IPS-18a (cell line): Measurements from ENCODE around the gene SLC7A4.

Experiments used
- H3K27ac ChIP-seq: one replicate; pipeline ENCODE4 v1.5.1; 2013; ENCODE audit warnings: low read length
- H3K27me3 ChIP-seq: one replicate; pipeline ENCODE4 v1.6.1; 2013; ENCODE audit warnings: mild to moderate bottlenecking, low read length; ENCODE audit not compliant: control insufficient read depth, insufficient read depth
- H3K36me3 ChIP-seq: one replicate; pipeline ENCODE4 v1.6.1; 2013; ENCODE audit warnings: low read depth, low read length; ENCODE audit not compliant: control insufficient read depth
- H3K4me1 ChIP-seq: one replicate; pipeline ENCODE4 v1.6.1; 2013; ENCODE audit warnings: low read depth, low read length; ENCODE audit not compliant: control insufficient read depth
- H3K4me3 ChIP-seq: one replicate; pipeline ENCODE4 v1.5.1; 2013; ENCODE audit warnings: low read length
- H3K9ac ChIP-seq: one replicate; pipeline ENCODE4 v1.6.1; 2013; ENCODE audit warnings: mild to moderate bottlenecking, low read length, moderate library complexity
- H3K9me3 ChIP-seq: one replicate; pipeline ENCODE4 v1.6.1; 2013; ENCODE audit warnings: low read depth, low read length; ENCODE audit not compliant: control insufficient read depth

The SLC7A4 gene

DNA sequence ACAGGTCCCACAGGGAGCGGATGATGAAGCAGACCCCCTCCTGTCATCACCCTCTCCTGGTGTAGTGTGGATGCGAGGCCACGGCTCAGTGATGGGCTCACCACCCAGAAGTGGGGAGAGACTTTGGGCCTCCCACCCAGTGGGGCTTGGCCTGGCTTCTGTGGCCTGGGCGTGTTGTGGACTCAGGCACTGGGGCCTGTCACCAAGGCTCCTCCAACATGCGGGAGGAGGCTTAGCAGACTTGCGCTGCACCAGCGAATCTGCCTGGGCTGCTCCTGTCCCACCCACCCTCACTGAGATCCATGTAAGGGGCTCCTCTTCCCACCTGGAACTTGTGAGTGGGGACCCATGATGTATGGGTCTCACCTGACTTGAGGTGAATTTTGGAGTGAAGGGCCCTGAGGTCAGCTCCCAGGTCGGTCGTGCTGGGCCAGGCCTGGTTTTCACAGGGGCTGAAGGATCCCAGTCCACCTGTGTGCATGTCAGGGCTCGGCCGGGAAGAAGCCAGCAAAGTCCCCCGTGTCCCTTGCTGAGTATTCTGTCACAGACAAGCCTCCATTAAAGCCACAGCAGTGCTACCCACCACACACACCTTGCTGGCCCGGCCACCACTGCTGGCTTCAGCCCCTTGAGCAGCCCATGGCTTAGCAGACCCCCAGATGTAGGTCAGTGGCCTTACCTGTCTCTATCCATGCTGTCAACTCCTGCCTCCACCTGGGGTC is 34.7 kb downstream of the SLC7A4 start:
- Histone ChIP-seq H3K9me3 (no peaks in the 10 kb centered on the region), H3K4me1 (peaks cover 7% of the 10 kb centered on the region), H3K27ac (no peak overlapping the region), H3K9ac (no peak overlapping the region), H3K36me3 (peaks cover 6% of the 10 kb centered on the region), H3K27me3 (no peaks in the 10 kb centered on the region), H3K4me3 (no peak overlapping the region)

DNA sequence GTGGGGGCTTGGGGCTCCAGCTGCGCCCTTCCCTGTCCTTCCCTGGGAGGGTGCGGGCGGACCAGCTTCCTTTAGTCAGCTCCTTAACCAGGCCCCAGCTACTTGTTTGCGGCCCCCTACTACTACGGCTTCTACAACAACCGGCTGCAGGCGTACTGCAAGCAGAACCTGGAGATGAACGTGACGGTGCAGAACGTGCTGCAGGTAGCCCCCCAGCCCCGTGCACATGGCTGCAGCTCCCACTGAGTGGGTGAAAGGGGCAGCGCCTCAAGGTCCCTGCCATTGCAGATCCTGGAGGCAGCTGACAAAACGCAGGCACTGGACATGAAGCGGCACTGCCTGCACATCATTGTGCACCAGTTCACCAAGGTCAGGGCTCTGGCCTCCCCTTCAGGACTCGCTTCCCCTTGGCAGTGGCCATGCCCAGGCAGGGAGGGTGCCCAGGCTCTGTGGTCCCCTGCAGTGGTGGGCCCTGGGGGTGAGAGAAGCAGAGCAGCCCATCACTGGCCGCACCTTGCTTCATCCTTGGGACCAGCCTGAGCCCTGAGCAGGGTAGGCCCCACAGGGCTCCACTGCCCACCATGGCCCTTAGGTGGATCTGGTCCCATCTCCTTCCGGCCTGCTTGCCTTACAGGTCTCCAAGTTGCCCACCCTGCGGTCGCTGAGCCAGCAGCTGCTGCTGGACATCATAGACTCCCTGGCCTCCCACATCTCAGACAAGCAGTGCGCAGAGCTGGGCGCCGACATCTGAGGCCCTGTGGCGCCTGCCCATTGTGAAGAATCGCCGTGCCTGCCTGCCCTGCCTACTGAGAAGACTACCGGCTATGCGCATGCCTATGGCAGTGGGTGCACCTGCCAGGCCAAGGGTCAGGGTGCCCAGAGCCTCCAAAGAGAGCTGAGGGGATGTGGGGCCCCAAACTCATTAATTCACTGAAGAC is 35.5 kb downstream of the SLC7A4 start:
- Histone ChIP-seq H3K9me3 (no peaks in the 10 kb centered on the region), H3K27me3 (no peaks in the 10 kb centered on the region), H3K4me3 (no peak overlapping the region), H3K27ac (no peak overlapping the region), H3K9ac (no peak overlapping the region), H3K36me3 (peaks cover 6% of the 10 kb centered on the region), H3K4me1 (peaks cover 7% of the 10 kb centered on the region)

DNA sequence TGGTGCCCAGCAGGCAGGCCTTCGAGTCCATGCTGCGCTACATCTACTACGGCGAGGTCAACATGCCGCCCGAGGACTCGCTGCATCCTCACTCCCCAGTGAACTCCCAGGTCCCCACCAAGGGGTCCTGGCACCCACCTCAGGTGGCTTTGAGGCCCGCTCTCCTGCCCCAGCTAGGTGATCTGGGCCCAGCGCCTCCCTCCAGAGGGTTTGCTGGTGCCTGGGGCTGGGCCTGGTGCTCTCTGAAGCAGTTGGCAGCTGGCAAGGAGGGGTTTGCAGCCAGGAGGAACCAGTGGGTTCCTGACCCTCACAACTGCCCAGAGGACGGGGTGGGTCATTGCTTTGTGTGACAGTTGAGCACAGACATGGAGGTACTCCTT is 36.3 kb downstream of the SLC7A4 start:
- H3K4me1 ChIP-seq, result peaks cover 7% of the 10 kb centered on the region
- peaks cover 6% of the 10 kb centered on the region for H3K36me3 ChIP-seq
- H3K9ac ChIP-seq, result no peak overlapping the region
- H3K27me3 ChIP-seq, result no peaks in the 10 kb centered on the region
- H3K27ac ChIP-seq, result no peak overlapping the region
- no peaks in the 10 kb centered on the region for H3K9me3 ChIP-seq
- no peak overlapping the region for H3K4me3 ChIP-seq

GRCh38 chr22:20995329-20996030 is 36.9 kb downstream of the SLC7A4 start:
- Histone ChIP-seq H3K9ac (no peak overlapping the region), H3K4me1 (peaks cover 1% of the 10 kb centered on the region), H3K9me3 (no peaks in the 10 kb centered on the region), H3K27me3 (no peaks in the 10 kb centered on the region), H3K36me3 (peaks cover 6% of the 10 kb centered on the region), H3K27ac (no peak overlapping the region), H3K4me3 (no peak overlapping the region)

DNA sequence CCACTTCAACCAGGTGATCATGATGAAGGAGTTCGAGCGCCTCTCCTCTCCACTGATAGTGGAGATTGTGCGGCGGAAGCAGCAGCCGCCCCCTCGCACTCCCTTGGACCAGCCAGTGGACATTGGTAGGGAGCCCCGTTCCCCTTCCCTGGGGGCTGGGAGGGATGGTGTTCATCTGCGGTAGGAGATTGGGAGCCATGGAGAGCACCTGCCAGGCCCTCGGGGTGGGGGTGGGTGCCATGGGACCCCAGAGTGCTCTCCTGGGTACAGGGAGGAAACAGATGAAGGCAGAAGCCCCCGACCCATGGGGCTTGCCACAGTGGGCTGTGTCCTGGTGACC is 37.5 kb downstream of the SLC7A4 start:
- Histone ChIP-seq H3K9ac (no peak overlapping the region), H3K27ac (no peak overlapping the region), H3K36me3 (peaks cover 6% of the 10 kb centered on the region), H3K27me3 (no peaks in the 10 kb centered on the region), H3K4me1 (no peaks in the 10 kb centered on the region), H3K4me3 (no peak overlapping the region), H3K9me3 (no peaks in the 10 kb centered on the region)

GRCh38 chr22:20994128-20994901 is 38.0 kb downstream of the SLC7A4 start:
- Histone ChIP-seq H3K27me3 (no peaks in the 10 kb centered on the region), H3K27ac (no peak overlapping the region), H3K36me3 (peaks cover 3% of the 10 kb centered on the region), H3K9me3 (no peaks in the 10 kb centered on the region), H3K4me3 (no peak overlapping the region), H3K9ac (no peak overlapping the region), H3K4me1 (no peaks in the 10 kb centered on the region)

DNA sequence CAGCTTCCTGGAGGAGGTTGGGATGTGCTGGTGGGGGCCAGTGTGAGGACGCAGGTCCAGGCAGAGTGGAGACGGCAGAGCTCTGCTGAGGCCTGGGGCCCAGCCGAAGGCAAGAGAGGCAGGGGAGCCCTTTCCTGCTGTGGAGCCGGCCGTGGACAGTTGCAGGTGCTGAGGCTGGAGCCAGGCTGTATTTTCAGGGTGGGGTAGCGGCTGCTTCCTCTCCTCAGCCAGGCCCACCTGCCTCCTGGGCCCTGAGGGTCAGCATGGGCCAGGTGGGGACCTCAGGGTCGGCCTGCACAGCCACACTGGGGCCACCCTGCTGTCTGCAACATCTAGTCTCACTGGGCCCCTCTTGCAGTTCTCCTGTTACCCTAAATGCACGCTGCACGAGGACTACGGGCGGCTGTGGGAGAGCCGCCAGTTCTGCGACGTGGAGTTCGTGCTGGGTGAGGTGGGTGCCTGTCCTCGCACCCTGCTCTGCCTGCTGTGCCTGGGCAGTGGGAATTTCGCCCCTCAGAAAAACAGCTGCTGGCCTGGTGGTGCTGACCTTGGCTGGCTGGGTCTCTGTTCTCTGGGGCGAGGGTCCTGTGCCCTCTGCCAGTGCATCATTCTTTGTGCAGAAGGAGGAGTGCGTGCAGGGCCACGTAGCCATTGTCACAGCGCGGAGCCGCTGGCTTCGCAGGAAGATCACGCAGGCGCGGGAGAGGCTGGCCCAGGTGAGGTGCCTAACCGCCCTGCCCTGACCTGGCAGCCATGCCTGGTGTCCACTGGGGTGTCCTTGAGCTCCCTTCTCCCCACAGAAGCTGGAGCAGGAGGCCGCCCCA is 38.8 kb downstream of the SLC7A4 start:
- Histone ChIP-seq H3K27ac (no peak overlapping the region), H3K9ac (no peak overlapping the region), H3K4me3 (no peak overlapping the region), H3K9me3 (no peaks in the 10 kb centered on the region), H3K4me1 (no peaks in the 10 kb centered on the region), H3K36me3 (peaks cover 3% of the 10 kb centered on the region), H3K27me3 (no peaks in the 10 kb centered on the region)

DNA sequence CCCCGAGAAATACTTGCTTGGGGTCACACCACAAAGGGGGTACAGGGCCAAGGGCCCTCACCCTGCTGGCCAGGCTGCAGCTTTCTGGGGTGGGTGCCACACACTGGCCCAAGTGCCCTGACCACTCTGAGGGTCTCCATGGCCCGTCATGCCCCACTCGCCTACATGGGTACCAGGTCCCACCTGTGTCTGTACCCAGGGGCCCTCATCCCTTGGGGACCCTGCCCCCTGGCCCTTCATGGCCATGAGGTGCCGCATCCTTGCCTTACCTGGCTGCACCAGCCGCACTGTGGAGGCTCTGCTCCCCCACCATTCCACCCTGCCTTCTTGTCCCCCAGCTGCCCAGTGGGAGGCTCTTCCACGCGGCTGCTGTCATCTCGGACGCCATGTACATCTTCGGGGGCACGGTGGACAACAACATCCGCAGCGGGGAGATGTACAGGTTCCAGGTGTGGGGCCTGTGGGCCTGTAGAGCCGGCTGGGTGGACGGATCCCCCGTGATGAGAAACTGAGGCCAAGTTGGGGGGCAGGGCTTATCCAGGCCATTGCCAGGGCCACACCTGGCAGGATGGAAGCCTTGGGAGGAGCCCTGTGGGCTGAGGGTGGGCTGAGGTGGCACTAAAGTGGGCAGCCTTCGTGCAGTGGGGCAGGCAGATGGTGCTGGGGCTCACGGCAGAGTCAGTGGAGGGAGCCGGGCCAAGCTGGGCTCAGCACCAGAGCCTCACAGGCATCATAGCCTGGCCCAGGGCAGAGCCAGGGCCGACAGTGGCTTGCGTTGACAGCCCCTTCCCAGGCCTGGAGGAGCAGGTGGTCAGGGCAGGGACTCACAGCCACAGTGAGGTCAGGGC is 39.7 kb downstream of the SLC7A4 start:
- H3K27me3 ChIP-seq, result no peaks in the 10 kb centered on the region
- no peak overlapping the region for H3K9ac ChIP-seq
- H3K9me3 ChIP-seq, result no peaks in the 10 kb centered on the region
- no peak overlapping the region for H3K27ac ChIP-seq
- peaks cover 3% of the 10 kb centered on the region for H3K36me3 ChIP-seq
- H3K4me1 ChIP-seq, result no peaks in the 10 kb centered on the region
- no peak overlapping the region for H3K4me3 ChIP-seq

- Histone ChIP-seq H3K9ac (no peak overlapping the region), H3K4me1 (no peaks in the 10 kb centered on the region), H3K27me3 (no peaks in the 10 kb centered on the region), H3K27ac (no peak overlapping the region), H3K36me3 (peaks cover 3% of the 10 kb centered on the region), H3K9me3 (no peaks in the 10 kb centered on the region), H3K4me3 (no peak overlapping the region)
Measured at GRCh38 chr22:20992056-20992442, 40.3 kb downstream of the SLC7A4 start.
